ENCODE measurements around the gene LILRA1. TPM values are rescaled to one million over a fixed set of nuclear protein-coding genes. Genes with fewer than 3 reads are reported as not detected.
"Not testable (repeated sequence)": the region's sequence is repeated elsewhere in the genome, so short reads cannot be mapped to it uniquely, and the experiment has no call there.

The LILRA1 gene
- total RNA-seq, 6 experiments from 2014 or later = 0.62 to 2.7 (median 1.0) TPM

- Histone ChIP-seq H3K4me3 (no peak overlapping the region), H3K36me3 (no peaks in the 10 kb centered on the region), H3K27me3 (no peaks in the 10 kb centered on the region), H3K27ac (no peak overlapping the region), H3K9me3 (no peaks in the 10 kb centered on the region), H3K4me1 (no peaks in the 10 kb centered on the region)
- intact Hi-C loops (cut with DNase I) = no loop called here
- no peak for DNase-seq
- 76% methylated on average over 11 of the region's 11 CpGs for WGBS (ENCODE audit: insufficient coverage, low coverage, low lambda C conversion rate, missing lambda C conversion rate)
- TF ChIP-seq POLR2A (IDR thresholded peaks at IDR 0.05) (no peak), CTCF (IDR thresholded peaks at IDR 0.05) (no peak)
- no peak for ATAC-seq
Observed at GRCh38 chr19:54560881-54561385, 32.5 kb upstream of the LILRA1 start.

- H3K4me1 ChIP-seq = no peaks in the 10 kb centered on the region
- no peaks in the 10 kb centered on the region for H3K36me3 ChIP-seq
- DNase-seq = no peak
- H3K27me3 ChIP-seq = no peaks in the 10 kb centered on the region
- 57% methylated on average over 14 of the region's 14 CpGs for WGBS (ENCODE audit: insufficient coverage, low coverage, low lambda C conversion rate, missing lambda C conversion rate)
- H3K27ac ChIP-seq = no peak overlapping the region
- no peak overlapping the region for H3K4me3 ChIP-seq
- no peaks in the 10 kb centered on the region for H3K9me3 ChIP-seq
- no peak for TF ChIP-seq POLR2A (IDR thresholded peaks at IDR 0.05)
- TF ChIP-seq CTCF (IDR thresholded peaks at IDR 0.05) = no peak
- intact Hi-C loops (cut with DNase I) = no loop called here
- ATAC-seq = peak in 1 of 4 donors; percentile 49
Observed at GRCh38 chr19:54561840-54562239, 31.6 kb upstream of the LILRA1 start.

- intact Hi-C loops (cut with DNase I); H3K4me3 ChIP-seq; H3K4me1 ChIP-seq; H3K27me3 ChIP-seq; H3K36me3 ChIP-seq; DNase-seq; H3K9me3 ChIP-seq; H3K27ac ChIP-seq; ATAC-seq: not testable (repeated sequence)
- WGBS (ENCODE audit: insufficient coverage, low coverage, low lambda C conversion rate, missing lambda C conversion rate) = 53% methylated on average over 6 of the region's 6 CpGs
Observed at GRCh38 chr19:54563206-54563605, 30.2 kb upstream of the LILRA1 start.

- no peaks in the 10 kb centered on the region for H3K9me3 ChIP-seq
- ATAC-seq = no peak
- intact Hi-C loops (cut with DNase I) = no loop called here
- no peaks in the 10 kb centered on the region for H3K36me3 ChIP-seq
- 21% methylated on average over 2 of the region's 3 CpGs for WGBS (ENCODE audit: insufficient coverage, low coverage, low lambda C conversion rate, missing lambda C conversion rate)
- H3K27ac ChIP-seq = no peak overlapping the region
- no peak for DNase-seq
- no peak for TF ChIP-seq CTCF (IDR thresholded peaks at IDR 0.05)
- no peaks in the 10 kb centered on the region for H3K4me1 ChIP-seq
- H3K4me3 ChIP-seq = no peak overlapping the region
- no peaks in the 10 kb centered on the region for H3K27me3 ChIP-seq
Observed at GRCh38 chr19:54570316-54570715, 23.1 kb upstream of the LILRA1 start.

- DNase-seq; H3K27me3 ChIP-seq; H3K36me3 ChIP-seq; H3K27ac ChIP-seq; H3K4me1 ChIP-seq; intact Hi-C loops (cut with DNase I); H3K9me3 ChIP-seq; H3K4me3 ChIP-seq: not testable (repeated sequence)
- WGBS (ENCODE audit: insufficient coverage, low coverage, low lambda C conversion rate, missing lambda C conversion rate) = 42% methylated on average over 7 of the region's 17 CpGs
- ATAC-seq = peak; percentile 20 to 52 (median 34)
Observed at GRCh38 chr19:54571715-54572615, 21.5 kb upstream of the LILRA1 start.
